Measurements from ENCODE around the gene CREBBP.
"Not testable (repeated sequence)": the region's sequence is repeated elsewhere in the genome, so short reads cannot be mapped to it uniquely, and the experiment has no call there.

Gene CREBBP

DNA sequence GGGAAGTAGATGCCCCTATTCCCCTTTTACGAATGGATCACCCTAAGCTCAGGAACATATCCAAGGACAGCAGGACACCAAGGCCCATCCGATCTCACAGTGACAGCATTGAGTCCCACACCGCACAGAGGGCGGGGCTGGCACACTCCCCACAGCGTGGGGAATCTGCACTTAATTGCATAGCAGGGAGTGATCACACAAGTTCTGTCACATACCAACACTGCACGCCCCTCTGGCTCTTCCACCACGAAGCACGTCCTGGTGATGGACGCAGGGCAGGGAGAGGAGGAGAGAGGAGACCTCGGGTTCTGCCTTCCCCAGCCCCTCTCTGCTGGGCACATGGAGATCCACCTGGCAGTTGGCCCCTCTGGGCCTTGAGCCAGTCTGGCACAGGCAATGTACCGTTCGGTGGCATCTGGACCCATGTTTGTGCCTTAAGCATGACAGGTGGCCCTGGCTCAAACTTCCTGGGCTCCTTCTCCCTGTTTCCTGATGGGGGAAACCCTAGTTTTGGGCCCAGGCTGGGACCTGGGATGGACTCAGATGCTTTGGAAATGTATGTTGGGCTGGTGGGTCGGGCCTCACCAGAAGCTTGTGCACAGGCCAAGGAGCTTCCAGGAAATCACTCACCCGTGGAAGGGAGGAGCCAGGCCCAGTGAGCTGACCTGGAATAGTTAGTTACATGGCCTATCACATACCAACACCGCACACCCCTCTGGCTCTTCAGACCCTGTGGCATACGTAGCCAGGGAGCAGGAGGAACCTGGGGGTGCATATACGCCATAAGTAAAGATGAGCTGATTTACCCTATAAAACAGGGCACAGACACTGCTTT, 35.1 kb upstream of the CREBBP start:
- no peak for DNase-seq
- H3K9me3 ChIP-seq (ENCODE audit: severe bottlenecking): peaks cover 10% of the 10 kb centered on the region
- no peaks in the 10 kb centered on the region for H3K36me3 ChIP-seq
- H3K27me3 ChIP-seq (ENCODE audit: insufficient read depth, low read depth, severe bottlenecking): no peaks in the 10 kb centered on the region
- no peak overlapping the region for H3K27ac ChIP-seq
- no peak overlapping the region for H3K4me3 ChIP-seq (ENCODE audit: low read depth, low read length)
- TF ChIP-seq, protein P1, sequence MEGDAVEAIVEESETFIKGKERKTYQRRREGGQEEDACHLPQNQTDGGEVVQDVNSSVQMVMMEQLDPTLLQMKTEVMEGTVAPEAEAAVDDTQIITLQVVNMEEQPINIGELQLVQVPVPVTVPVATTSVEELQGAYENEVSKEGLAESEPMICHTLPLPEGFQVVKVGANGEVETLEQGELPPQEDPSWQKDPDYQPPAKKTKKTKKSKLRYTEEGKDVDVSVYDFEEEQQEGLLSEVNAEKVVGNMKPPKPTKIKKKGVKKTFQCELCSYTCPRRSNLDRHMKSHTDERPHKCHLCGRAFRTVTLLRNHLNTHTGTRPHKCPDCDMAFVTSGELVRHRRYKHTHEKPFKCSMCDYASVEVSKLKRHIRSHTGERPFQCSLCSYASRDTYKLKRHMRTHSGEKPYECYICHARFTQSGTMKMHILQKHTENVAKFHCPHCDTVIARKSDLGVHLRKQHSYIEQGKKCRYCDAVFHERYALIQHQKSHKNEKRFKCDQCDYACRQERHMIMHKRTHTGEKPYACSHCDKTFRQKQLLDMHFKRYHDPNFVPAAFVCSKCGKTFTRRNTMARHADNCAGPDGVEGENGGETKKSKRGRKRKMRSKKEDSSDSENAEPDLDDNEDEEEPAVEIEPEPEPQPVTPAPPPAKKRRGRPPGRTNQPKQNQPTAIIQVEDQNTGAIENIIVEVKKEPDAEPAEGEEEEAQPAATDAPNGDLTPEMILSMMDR (IDR thresholded peaks at IDR 0.05; ENCODE audit: low read depth, low read length): no peak

DNA sequence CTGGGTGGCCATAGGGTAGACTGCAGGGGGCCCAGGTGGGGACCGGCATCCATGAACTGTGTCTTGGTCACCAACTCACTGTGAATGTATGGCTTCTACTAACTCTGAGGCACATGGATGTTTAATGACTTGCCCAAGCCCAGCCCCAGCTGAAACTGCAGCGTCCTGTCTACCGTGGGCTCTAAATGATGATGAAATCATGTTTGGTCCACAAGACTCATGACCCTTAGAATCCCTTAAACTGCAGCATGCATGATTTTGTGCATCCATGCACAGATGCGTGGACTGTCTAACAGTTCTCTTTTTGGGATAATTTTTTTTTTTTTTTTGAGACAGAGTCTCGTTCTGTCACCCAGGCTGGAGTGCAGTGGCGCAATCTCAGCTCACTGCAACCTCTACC, 32.4 kb upstream of the CREBBP start:
- H3K36me3 ChIP-seq: no peaks in the 10 kb centered on the region
- peaks cover 7% of the 10 kb centered on the region for H3K9me3 ChIP-seq (ENCODE audit: severe bottlenecking)
- no peak overlapping the region for H3K27ac ChIP-seq
- no peak overlapping the region for H3K4me3 ChIP-seq (ENCODE audit: low read depth, low read length)
- no peak for DNase-seq
- TF ChIP-seq, protein P1 (IDR thresholded peaks at IDR 0.05; ENCODE audit: low read depth, low read length): no peak
- no peaks in the 10 kb centered on the region for H3K27me3 ChIP-seq (ENCODE audit: insufficient read depth, low read depth, severe bottlenecking)

DNA sequence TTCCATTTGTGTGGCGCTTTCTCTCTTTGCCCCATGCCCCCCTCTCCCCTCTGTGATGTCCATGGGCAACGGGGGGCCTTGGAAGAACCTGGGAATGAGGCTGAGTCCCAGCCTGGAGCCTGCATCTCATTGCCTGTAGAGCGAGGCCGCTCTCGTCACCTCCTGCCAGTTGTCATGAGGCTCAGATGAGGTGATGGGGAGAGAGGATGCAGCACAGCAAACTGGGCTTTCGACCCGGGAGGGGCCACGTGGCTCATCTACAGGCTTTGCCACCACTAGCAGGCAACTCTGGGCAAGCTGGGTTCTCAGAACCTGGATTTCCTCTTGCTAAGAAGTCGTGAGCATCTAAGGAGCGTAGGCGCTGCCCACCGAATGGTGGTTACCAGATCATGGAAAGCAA, 31.9 kb upstream of the CREBBP start:
- TF ChIP-seq, protein P1 (IDR thresholded peaks at IDR 0.05; ENCODE audit: low read depth, low read length): no peak
- no peak overlapping the region for H3K4me3 ChIP-seq (ENCODE audit: low read depth, low read length)
- DNase-seq: no peak
- no peaks in the 10 kb centered on the region for H3K27me3 ChIP-seq (ENCODE audit: insufficient read depth, low read depth, severe bottlenecking)
- no peaks in the 10 kb centered on the region for H3K36me3 ChIP-seq
- no peak overlapping the region for H3K27ac ChIP-seq
- peaks cover 4% of the 10 kb centered on the region for H3K9me3 ChIP-seq (ENCODE audit: severe bottlenecking)

DNA sequence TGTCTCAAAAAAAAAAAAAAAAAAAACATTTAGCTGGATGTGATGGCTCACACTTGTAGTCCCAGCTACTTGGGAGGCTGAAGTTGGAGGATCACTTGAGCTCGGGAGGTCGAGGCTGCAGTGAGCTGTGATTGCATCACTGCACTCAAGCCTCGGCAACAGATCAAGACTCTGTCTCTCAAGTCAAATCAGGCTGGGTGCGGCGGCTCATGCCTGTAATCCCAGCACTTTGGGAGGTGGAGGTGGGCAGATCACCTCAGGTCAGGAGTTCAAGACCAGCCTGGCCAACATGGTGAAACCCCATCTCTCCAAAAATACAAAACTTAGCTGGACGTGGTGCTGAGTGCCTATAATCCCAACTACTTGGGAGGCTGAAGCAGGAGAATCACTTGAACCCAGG, 31.2 kb upstream of the CREBBP start:
- not testable (repeated sequence) for DNase-seq; H3K4me3 ChIP-seq (ENCODE audit: low read depth, low read length); H3K9me3 ChIP-seq (ENCODE audit: severe bottlenecking); H3K27ac ChIP-seq; H3K36me3 ChIP-seq; H3K27me3 ChIP-seq (ENCODE audit: insufficient read depth, low read depth, severe bottlenecking)

DNA sequence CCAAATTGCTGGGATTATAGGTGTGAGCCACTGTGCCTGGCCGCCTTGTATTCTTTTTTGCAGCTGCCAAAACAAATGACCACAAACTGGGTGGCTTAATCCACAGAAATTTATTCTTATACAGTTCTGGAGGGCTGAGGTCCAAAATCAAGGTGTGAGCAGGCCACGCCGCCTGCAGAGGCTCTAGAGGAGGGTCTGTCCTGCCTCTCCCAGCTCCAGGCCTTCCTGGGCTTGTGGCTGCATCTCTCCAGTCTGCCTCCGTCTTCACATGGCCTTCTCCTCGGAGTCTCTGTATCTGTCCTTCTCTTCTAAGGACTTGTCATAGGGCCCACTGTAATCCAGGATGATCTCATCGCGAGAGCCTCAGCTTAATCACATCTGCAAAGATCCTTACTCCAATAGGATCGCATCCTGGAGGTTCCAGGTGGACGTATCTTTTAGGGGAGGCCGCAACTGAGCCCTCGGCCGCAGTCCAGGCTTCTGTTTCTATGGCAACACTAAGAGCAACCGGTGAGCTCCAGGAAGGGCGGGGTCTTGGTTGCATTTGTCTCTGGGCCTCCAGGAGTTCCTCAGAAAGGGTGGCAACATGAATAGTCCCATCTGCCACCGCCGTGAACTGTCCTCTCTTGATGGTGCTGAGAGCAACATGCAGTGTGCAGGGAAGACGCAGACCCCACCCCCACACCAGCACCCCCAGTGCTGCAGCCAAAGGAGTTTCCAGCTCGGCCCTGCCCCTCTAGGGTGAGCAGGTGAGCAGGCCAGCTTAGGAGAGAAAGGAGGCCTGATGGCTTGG, 29.5 kb upstream of the CREBBP start:
- H3K27me3 ChIP-seq (ENCODE audit: insufficient read depth, low read depth, severe bottlenecking): no peaks in the 10 kb centered on the region
- H3K9me3 ChIP-seq (ENCODE audit: severe bottlenecking): no peaks in the 10 kb centered on the region
- H3K4me3 ChIP-seq (ENCODE audit: low read depth, low read length): no peak overlapping the region; the same call in 1 of the 2 replicates
- peak; percentile 65 for DNase-seq
- peak overlapping the region; percentile 43 for H3K27ac ChIP-seq
- TF ChIP-seq, protein P1 (IDR thresholded peaks at IDR 0.05; ENCODE audit: low read depth, low read length): no peak
- no peaks in the 10 kb centered on the region for H3K36me3 ChIP-seq

DNA sequence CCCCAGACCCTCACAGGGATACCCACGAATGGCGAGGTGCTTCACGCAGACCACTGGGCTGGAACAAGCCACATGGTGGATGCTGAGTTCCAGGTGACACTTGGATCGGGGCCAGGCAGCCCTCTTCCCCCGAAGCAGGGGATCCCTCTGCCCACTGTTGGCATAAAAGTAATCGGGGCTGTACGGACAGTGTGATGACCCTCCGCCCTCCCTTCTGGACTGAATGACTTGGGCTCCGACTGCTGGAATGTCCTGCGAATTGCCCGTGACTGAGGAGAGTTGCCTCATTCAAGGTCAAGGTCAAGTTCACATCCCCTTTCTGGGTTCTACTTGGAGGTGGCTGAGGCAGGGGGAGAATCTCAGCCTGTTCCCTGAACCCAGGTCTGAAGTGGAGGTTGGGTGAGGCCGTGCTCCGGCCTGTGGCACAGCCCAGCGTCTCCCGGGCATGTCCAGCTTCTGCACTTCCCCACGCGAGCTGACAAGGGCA, 28.5 kb upstream of the CREBBP start:
- H3K27me3 ChIP-seq (ENCODE audit: insufficient read depth, low read depth, severe bottlenecking): no peaks in the 10 kb centered on the region
- no peaks in the 10 kb centered on the region for H3K9me3 ChIP-seq (ENCODE audit: severe bottlenecking)
- no peaks in the 10 kb centered on the region for H3K36me3 ChIP-seq
- TF ChIP-seq, protein P1 (IDR thresholded peaks at IDR 0.05; ENCODE audit: low read depth, low read length): no peak
- H3K27ac ChIP-seq: no peak overlapping the region
- no peak for DNase-seq
- H3K4me3 ChIP-seq (ENCODE audit: low read depth, low read length): no peak overlapping the region

Measured in WERI-Rb-1 (cell line).